Gastrocnemius medialis (tissue), 4 donors: Measurements from ENCODE around the gene CDADC1. TPM values are rescaled to one million over a fixed set of nuclear protein-coding genes. Genes with fewer than 3 reads are reported as not detected.
A peak's percentile ranks its signal among the peaks of the same experiment; 100 is the strongest.

Experiments
- ATAC-seq, 2 donors: fragments of 150-250 bp; one replicate each; pipeline ENCODE4 v1.9.1; 2016
- DNase-seq, 2 donors: peaks; one replicate each; pipeline ENCODE4 v3.0.0-alpha.2; 2019
- H3K27ac ChIP-seq, 4 donors: fragments of 200-600 bp; sonication (generic); 1 replicate in 1 of 4; 2 replicates in 3 of 4; pipeline ENCODE4 v1.5.1; 2016 to 2018; ENCODE audit warnings: mild to moderate bottlenecking in 2 of 4, moderate library complexity in 1 of 4
- H3K27me3 ChIP-seq, 3 donors: fragments of 200-600 bp; sonication (generic) in 2 of 3; 1 replicate in 1 of 3; 2 replicates in 2 of 3; pipeline versions ENCODE4 v1.5.1 to v1.6.0; 2016 to 2019; ENCODE audit warnings: mild to moderate bottlenecking in 1 of 3, moderate library complexity in 1 of 3
- H3K36me3 ChIP-seq, 2 donors: fragments of 200-600 bp; sonication (generic) in 1 of 2; one replicate each; pipeline ENCODE4 v1.5.1; 2017 to 2018
- H3K4me1 ChIP-seq, 2 donors: fragments of 200-600 bp; sonication (generic) in 1 of 2; one replicate each; pipeline ENCODE4 v1.5.1; 2016 to 2017; ENCODE audit warnings: mild to moderate bottlenecking in 2 of 2
- H3K4me3 ChIP-seq, 4 donors: fragments of 200-600 bp; sonication (generic) in 3 of 4; 1 replicate in 1 of 4; 2 replicates in 3 of 4; pipeline ENCODE4 v1.5.1; 2016 to 2019; ENCODE audit warnings: mild to moderate bottlenecking in 2 of 4
- H3K9me3 ChIP-seq, 3 donors: fragments of 200-600 bp; sonication (generic) in 2 of 3; 1 replicate in 1 of 3; 2 replicates in 2 of 3; pipeline ENCODE4 v1.5.1; 2016 to 2019
- CTCF ChIP-seq, 5 experiments: fragments of 450-650 bp in 3 of 5; fragments of 200-600 bp in 2 of 5; sonication (generic) in 2 of 5; IDR thresholded peaks in 4 of 5; conservative IDR thresholded peaks in 1 of 5; 1 replicate in 4 of 5; 2 replicates in 1 of 5; pipeline ENCODE4 v1.5.1; 2016 to 2019; ENCODE audit warnings: antibody characterized with exemption in 5 of 5, mild to moderate bottlenecking in 3 of 5, moderate library complexity in 3 of 5
- POLR2A ChIP-seq, 2 donors: fragments of 450-650 bp; IDR thresholded peaks; one replicate each; pipeline ENCODE4 v1.6.1; 2017; ENCODE audit warnings: antibody characterized with exemption in 2 of 2, mild to moderate bottlenecking in 2 of 2, moderate library complexity in 2 of 2
- in situ Hi-C, 4 donors: fragments of 200-750 bp; cut with MboI; loops; one replicate each; pipeline versions ENCODE4 v1.15.0 to v1.8.0; 2017; ENCODE audit warnings: low sequenced_read_pairs in 4 of 4
- intact Hi-C: fragments of 100-400 bp; cut with DNase I; formaldehyde crosslinking; loops from one replicate; pipeline ENCODE4 v1.15.1; 2023; ENCODE audit warnings: low total_unique reads
- total RNA-seq, 4 donors: library from RNA; depleted of rRNA; stranded (reverse); fragments of >200 nt; gene quantifications; one replicate each; pipeline versions ENCODE4 v1.1.0 to v1.2.3, GENCODE V29; 2016

Gene CDADC1
- total RNA-seq, 4 donors from 2014 or later, result 1.00 to 8.6 (median 3.9) TPM

DNA sequence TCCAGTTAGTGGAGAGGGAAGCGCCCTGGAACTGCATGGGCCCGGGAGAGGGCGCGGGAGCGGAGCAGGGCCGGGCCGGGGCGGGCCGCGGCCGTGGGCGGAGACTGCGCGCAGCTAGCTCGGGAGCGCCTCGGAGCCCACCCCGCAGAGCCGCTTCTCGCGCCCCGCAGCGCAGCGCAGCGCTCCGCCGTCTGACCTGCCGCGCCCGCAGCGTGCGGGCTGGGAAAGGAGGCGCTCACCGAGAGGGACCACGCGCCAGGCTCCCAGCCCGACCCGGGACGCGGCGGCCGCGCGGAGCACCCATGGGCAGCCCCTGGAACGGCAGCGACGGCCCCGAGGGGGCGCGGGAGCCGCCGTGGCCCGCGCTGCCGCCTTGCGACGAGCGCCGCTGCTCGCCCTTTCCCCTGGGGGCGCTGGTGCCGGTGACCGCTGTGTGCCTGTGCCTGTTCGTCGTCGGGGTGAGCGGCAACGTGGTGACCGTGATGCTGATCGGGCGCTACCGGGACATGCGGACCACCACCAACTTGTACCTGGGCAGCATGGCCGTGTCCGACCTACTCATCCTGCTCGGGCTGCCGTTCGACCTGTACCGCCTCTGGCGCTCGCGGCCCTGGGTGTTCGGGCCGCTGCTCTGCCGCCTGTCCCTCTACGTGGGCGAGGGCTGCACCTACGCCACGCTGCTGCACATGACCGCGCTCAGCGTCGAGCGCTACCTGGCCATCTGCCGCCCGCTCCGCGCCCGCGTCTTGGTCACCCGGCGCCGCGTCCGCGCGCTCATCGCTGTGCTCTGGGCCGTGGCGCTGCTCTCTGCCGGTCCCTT is 27.5 kb upstream of the CDADC1 start, which contains the start of gene MLNR:
TSS of gene MLNR (plus strand) at position 303 of the 820 bp plus-strand sequence. CDS start at position 303, 0 bp downstream.
- in situ Hi-C loops, result no loop called here

GRCh38 chr13:49220856-49221589 is 26.7 kb upstream of the CDADC1 start:
- no peaks in the 10 kb centered on the region for H3K4me1 ChIP-seq
- peaks cover 36 to 47% (median 46%) of the 10 kb centered on the region in 3 donors for H3K27me3 ChIP-seq
- no peak for TF ChIP-seq CTCF (IDR thresholded peaks at IDR 0.05 in 4 of 5, conservative IDR thresholded peaks at IDR 0.05 in 1 of 5)
- no peak for TF ChIP-seq POLR2A (IDR thresholded peaks at IDR 0.05)
- peak overlapping the region; percentile 22 to 43 (median 30) for H3K4me3 ChIP-seq
- H3K27ac ChIP-seq, result no peak overlapping the region
- intact Hi-C loops (no loop called here), in situ Hi-C loops (no loop called here)
- H3K9me3 ChIP-seq, result no peaks in the 10 kb centered on the region
- DNase-seq (no peak), ATAC-seq (no peak)
- no peaks in the 10 kb centered on the region for H3K36me3 ChIP-seq

More for the DNA sequence above, 27.5 kb upstream of the CDADC1 start, which contains the start of gene MLNR:
- peak within 1 kb of the TSS; percentile 27 to 43 (median 37) for H3K4me3 ChIP-seq
- H3K9me3 ChIP-seq, result no peaks in the 10 kb centered on the region
- ATAC-seq, result no peak
- intact Hi-C loops, result no loop called here
- no peak for DNase-seq
- H3K4me1 ChIP-seq, result no peaks in the 10 kb centered on the region
- TF ChIP-seq CTCF (IDR thresholded peaks at IDR 0.05 in 4 of 5, conservative IDR thresholded peaks at IDR 0.05 in 1 of 5), result no peak
- no peak for TF ChIP-seq POLR2A (IDR thresholded peaks at IDR 0.05)
- H3K27ac ChIP-seq, result no peak within 1 kb of the TSS
- peaks cover 36 to 47% (median 46%) of the 10 kb centered on the region in 3 donors for H3K27me3 ChIP-seq
- H3K36me3 ChIP-seq, result no peaks in the 10 kb centered on the region

GRCh38 chr13:49221590-49221965 is 26.1 kb upstream of the CDADC1 start:
- H3K4me1 ChIP-seq, result no peaks in the 10 kb centered on the region
- no peak for ATAC-seq
- TF ChIP-seq POLR2A (IDR thresholded peaks at IDR 0.05) (no peak), CTCF (IDR thresholded peaks at IDR 0.05 in 4 of 5, conservative IDR thresholded peaks at IDR 0.05 in 1 of 5) (no peak)
- H3K4me3 ChIP-seq, result no peak overlapping the region
- H3K36me3 ChIP-seq, result no peaks in the 10 kb centered on the region
- H3K27ac ChIP-seq, result no peak overlapping the region
- in situ Hi-C loops, result no loop called here
- H3K9me3 ChIP-seq, result no peaks in the 10 kb centered on the region
- intact Hi-C loops, result no loop called here
- DNase-seq, result no peak
- H3K27me3 ChIP-seq, result peaks cover 36 to 47% (median 46%) of the 10 kb centered on the region in 3 donors

GRCh38 chr13:49225223-49226042 is 22.3 kb upstream of the CDADC1 start:
- no peak overlapping the region for H3K4me3 ChIP-seq
- no peak for TF ChIP-seq CTCF (IDR thresholded peaks at IDR 0.05 in 4 of 5, conservative IDR thresholded peaks at IDR 0.05 in 1 of 5)
- no peak for TF ChIP-seq POLR2A (IDR thresholded peaks at IDR 0.05)
- DNase-seq (no peak), ATAC-seq (peak; percentile 44 to 75)
- no peaks in the 10 kb centered on the region for H3K9me3 ChIP-seq
- in situ Hi-C loops, result no loop called here
- H3K4me1 ChIP-seq, result no peaks in the 10 kb centered on the region
- intact Hi-C loops, result no loop called here
- no peak overlapping the region for H3K27ac ChIP-seq
- peaks cover 14 to 24% (median 24%) of the 10 kb centered on the region in 3 donors for H3K27me3 ChIP-seq
- no peaks in the 10 kb centered on the region for H3K36me3 ChIP-seq
